SK-N-SH (cell line): Measurements from ENCODE around the gene ACTR8.

Experiments used
- CTCF ChIP-seq: fragments of 200-600 bp; sonication (generic); IDR thresholded peaks from 2 replicates; pipeline ENCODE4 v1.6.1; 2017; ENCODE audit warnings: antibody characterized with exemption, mild to moderate bottlenecking, moderate library complexity
- EZH2phosphoT487 ChIP-seq: fragments of 200-600 bp; sonication (generic); IDR thresholded peaks from 2 replicates; pipeline ENCODE4 v1.6.1; 2017; ENCODE audit warnings: low read depth, mixed run types, mild to moderate bottlenecking, antibody characterized with exemption, moderate library complexity, borderline replicate concordance
- FOSL2 ChIP-seq: IDR thresholded peaks from 2 replicates; pipeline ENCODE4 v1.4.0; 2012; ENCODE audit warnings: low read depth, mild to moderate bottlenecking, moderate library complexity, borderline replicate concordance
- FOXJ3 ChIP-seq: sonication (generic); formaldehyde crosslinking; IDR thresholded peaks from 2 replicates; pipeline ENCODE4 v1.5.1; 2020; ENCODE audit warnings: mild to moderate bottlenecking, missing genetic modification reagents
- GABPA ChIP-seq: IDR thresholded peaks from 2 replicates; pipeline ENCODE4 v1.4.0; 2012; ENCODE audit warnings: low read depth, mild to moderate bottlenecking
- JUND ChIP-seq: IDR thresholded peaks from 2 replicates; pipeline ENCODE4 v1.4.0; 2012
- POLR2AphosphoS5 ChIP-seq: IDR thresholded peaks from 2 replicates; pipeline ENCODE4 v1.6.1; 2012; ENCODE audit warnings: low read depth, low read length
- RAD21 ChIP-seq: IDR thresholded peaks from 2 replicates; pipeline ENCODE4 v1.6.1; 2012; ENCODE audit warnings: mild to moderate bottlenecking, low read length
- SIN3A ChIP-seq: IDR thresholded peaks from 2 replicates; pipeline ENCODE4 v1.6.1; 2012; ENCODE audit warnings: low read depth, mild to moderate bottlenecking, low read length, moderate library complexity, borderline replicate concordance
- SMC3 ChIP-seq: IDR thresholded peaks from 2 replicates; pipeline ENCODE4 v1.6.1; 2012; ENCODE audit warnings: low read depth, low read length, improper control_type of control experiment

GRCh38 chr3:53824795-53825194, 57.2 kb downstream of the ACTR8 start:
- TF ChIP-seq EZH2phosphoT487 (no peak), POLR2AphosphoS5 (no peak), JUND (no peak), CTCF (no peak), RAD21 (no peak), SIN3A (no peak), SMC3 (no peak), FOXJ3 (no peak), GABPA (no peak), FOSL2 (no peak)
